Adipose tissue (tissue), 3 donors: ENCODE results near the gene IFNA13. TPM values are rescaled to one million over a fixed set of nuclear protein-coding genes. Genes with fewer than 3 reads are reported as not detected.

Experiments
- H3K27ac ChIP-seq: one replicate; pipeline ENCODE4 v1.5.1; 2013; ENCODE audit warnings: low read depth, low read length
- WGBS, 3 donors: extraction: QIAGEN DNeasy Blood & Tissue Kit; methylation state at CpG; one replicate each; pipeline ENCODE4 v1.1.7; 2013; 5-methylcytosine and 5-hydroxymethylcytosine counted together
- polyA plus RNA-seq, 3 donors: library from polyadenylated mRNA; stranded (reverse); fragments of 200-250 nt; gene quantifications; one replicate each; pipeline ENCODE4 v1.2.3, GENCODE V29; 2013
- donor health status: healthy with polysubstance abuse.
- donor health status: Bipolar disorder and iron deficiency.
- donor health status: healthy.

IFNA13 gene
- not detected for polyA plus RNA-seq

DNA sequence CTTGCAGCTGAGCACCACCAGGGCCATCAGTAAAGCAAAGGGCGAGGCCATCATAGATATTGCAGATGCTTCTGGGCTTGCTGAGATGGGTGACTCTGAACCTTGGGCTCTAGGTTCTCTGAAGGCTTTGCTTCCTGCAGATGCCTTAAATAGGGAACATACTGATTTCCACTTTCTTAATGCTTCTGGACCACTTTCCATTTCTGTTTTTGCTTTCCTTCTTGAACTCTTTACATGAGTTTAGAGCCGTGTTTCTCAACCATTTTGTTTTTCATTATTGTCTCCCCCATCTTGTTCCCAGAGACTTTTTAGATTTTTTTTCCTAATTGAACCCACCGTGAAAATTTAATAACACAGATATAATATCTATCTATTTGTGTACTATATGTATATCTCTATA is at the start of gene IFNA13:
Gene IFNA13, minus strand, starts transcription at position 101 of the 400 bp plus-strand sequence. Its CDS starts 47 bp downstream, at position 54.
- WGBS, 3 donors, result 92 to 96% (median 95%) methylated on average over 3 of the region's 3 CpGs
- no peak within 1 kb of the TSS for H3K27ac ChIP-seq

DNA sequence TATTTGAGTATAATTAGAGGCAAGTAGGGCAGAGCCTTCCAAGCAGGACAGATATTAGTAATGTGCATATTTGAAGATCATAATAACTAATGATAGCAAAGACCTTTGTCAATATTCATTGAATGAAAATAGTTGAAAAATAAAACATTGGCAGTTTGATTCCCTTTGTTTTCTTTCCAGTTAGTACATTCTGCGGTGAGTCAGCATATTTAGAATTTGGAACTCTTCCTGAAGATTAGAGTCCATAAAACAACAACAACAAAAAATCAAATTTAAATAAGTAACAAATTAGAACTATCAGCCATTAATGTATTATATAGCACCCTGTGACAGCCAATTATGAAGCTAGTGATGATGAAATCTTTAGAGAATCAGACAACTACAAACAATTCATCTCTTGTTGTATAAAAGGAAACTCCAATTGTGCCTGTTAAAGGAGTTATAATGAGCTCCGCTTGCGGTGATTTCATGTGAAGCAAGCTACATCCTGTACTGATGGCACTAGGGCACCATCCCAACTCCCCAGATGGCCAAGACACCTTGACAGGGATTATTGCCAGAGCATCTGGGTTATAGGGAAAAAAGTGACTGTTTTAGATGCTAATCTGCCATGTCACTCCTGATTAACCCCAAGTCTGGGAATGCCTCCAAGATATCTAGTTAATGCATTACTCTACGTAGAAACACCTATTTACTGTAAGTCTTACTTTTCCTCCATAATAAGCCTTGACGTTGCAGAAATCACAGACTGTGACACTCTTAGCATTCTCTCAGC is 47.8 kb upstream of the IFNA13 start:
- WGBS, 3 donors, result 63 to 71% (median 66%) methylated on average over 5 of the region's 5 CpGs
- H3K27ac ChIP-seq, result no peak overlapping the region

DNA sequence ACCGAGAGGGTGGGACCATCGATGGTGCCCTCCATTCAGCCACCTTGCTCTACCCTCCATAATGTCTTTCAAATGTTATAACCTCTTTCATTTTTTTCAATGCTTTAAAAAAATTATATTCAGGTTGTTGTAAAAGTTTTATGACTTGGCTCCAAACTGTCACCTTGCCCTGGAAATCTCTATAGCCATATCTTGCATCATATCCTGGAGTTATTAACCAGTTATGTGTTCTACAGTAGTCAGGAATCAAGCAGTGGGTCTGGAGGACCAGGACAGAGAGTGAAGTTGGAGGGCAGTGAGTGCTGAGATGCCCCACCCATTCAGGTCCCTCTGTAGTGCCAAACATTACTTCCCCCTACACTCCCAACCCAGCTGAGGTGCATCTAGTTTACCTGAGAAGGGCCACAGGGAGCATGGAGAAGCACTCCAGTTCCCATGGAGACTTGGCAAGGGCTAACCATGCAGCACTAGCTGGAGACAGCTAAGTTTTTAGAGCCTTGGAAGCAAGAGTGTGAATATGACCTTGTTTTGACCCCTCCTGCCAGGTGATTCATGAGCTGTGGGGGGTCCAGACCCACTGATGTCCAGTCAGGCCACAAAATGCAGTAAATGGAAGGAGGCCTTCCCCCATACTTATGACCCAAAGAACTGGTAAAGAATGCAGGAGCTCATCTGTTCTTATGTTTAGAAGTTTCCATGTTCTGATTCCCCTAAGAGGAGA is 46.5 kb upstream of the IFNA13 start:
- H3K27ac ChIP-seq, result no peak overlapping the region
- 91 to 94% (median 91%) methylated on average over 2 of the region's 2 CpGs for WGBS, 3 donors

DNA sequence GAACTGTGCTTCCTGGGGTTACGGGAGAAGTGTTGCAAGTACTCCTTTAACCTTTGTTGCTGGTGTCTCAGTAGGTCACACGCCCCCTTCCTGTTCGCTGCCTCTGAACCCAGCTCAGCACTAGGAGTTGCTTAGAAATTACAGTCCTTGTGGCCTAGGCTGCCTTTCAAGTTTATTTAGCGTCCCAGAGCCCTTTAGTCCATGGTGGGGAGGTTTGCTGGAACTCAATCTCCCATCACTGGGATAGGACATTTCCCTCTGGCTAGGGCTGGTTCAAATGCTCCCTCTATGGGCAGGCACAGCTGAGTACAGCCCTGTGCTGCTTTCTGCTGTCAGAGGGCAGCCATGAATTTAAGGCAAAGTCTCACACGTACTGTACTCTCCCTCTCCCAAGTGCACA is 45.8 kb upstream of the IFNA13 start:
- no peak overlapping the region for H3K27ac ChIP-seq
- whole genome bisulfite sequencing, 3 donors, result 49 to 75% (median 61%) methylated on average over 5 of the region's 5 CpGs

DNA sequence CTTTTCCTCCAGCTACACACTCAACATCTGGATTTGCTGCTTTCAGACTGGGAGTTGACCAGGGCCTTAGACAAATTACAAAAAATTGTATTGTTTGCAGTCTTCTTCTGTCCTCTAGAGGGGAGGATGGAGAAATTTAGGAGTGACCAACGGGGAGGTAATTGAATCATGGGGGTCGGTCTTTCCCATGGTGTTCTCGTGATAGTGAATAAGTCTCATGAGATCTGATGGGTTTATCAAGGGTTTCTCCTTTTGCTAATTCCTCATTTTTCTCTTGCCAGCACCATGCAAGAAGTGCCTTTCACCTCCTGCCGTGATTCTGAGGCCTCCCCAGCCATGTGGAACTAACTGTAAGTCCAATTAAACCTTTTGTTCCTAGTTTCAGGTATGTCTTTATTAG is 45.3 kb upstream of the IFNA13 start:
- WGBS, 3 donors, result 72 to 82% (median 82%) methylated on average over 4 of the region's 4 CpGs
- no peak overlapping the region for H3K27ac ChIP-seq

DNA sequence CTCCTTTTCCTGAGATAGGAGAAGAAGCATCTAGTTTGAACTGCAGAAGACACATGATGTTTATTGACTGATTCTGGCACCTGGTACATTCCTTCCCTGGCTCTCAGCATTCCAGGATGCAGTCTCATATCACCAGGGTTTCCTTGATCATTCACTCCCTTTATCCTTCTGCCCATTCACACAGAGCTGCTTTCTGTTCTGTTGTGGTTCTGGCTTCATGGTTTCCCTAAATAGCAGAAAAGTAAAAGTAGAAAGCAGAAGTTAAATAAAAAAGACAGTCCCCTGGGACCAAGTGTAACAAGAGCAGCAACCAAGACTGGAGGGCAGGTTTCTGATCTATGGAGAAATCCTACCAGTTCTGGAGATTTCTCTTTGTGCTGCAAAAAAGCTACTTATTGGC is 44.2 kb upstream of the IFNA13 start:
- no peak overlapping the region for H3K27ac ChIP-seq

DNA sequence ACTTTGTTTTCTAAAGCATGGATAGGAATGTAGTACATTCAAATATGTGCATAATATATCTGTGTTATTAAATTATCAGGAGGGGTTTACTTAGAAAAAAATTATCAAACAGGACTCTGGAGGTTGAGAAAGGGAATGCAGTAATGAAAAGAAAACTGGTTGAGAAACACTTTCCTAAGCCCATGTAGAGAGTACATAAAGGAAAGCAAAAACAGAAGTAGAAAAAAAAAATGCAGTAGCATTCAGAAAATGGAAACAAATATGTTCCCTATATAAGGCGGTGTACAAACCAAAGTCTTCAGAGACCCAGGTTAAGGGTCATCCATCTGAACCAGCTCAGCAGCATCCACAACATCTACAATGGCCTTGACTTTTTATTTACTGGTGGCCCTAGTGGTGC is 41.0 kb upstream of the IFNA13 start, which contains the start of gene IFNA8:
Gene IFNA8, plus strand, starts transcription at position 301 of the 400 bp plus-strand sequence. Its CDS starts 60 bp downstream, at position 361.
- 69 to 86% (median 82%) methylated on average over 1 of the region's 1 CpG for WGBS, 3 donors
- H3K27ac ChIP-seq, result no peak within 1 kb of the TSS

DNA sequence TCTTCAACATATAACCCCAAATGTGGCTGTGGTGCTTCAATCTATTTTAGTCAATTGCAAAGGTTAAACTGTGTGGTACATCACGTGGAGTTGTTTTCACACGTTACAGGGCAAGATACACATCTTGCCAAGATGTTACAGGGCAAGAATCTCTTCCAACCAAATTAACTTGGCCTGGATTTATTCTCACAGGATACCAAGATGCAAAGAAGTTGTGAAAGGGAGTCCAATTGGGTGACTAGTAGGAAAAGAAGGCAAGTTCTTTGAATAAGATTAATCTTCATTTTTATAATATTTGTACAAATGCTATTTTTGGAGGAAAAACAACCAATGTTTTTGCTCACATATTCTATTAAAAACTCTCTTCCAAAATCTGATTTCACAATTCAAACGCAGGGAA is 36.3 kb upstream of the IFNA13 start:
- no peak overlapping the region for H3K27ac ChIP-seq
- 58 to 60% (median 59%) methylated on average over 3 of the region's 3 CpGs for WGBS, 3 donors

DNA sequence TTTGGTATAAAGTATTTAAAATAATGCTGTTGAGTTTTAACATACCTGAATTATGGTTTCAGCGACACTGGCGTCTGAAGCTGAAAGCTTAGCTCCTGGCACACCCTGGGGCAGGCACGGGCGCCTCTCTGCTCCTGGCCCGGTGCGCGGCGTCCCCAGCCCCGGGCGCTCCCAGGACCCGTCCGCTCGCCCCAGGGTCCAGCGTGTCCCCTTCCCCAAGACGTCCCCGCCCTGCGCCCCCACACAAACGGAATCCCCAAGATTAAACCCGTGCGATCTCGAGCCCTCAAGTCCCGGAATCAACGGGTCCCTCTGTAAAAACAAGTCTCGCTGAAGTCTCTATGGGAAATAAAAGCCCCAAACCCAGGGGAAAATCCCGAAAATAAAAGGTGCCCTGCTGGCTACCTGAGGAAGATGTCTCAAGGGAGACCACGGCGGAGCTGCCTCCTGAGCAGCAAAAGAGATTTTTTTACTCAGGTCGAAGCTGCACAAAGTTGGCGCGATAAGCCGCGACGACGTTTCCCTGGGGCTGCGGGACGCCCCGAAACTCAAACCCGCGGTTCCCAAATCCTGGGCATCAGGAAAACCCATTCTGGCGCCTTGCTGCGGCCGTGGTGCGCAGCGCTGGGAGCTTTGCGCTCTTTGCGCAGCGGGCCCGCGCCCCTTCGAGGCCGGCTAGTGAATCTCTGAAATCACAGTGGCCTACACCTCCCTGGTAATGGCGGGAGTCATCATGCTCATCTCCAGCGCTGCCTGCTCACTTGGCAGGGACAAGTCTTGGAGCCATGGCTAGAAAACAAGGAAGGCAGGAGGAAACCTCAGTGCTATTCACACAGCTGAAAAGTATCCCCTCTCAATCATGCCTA is 34.8 kb upstream of the IFNA13 start:
- 2 to 3% (median 2%) methylated on average over 53 of the region's 53 CpGs for WGBS, 3 donors
- H3K27ac ChIP-seq, result no peak overlapping the region

DNA sequence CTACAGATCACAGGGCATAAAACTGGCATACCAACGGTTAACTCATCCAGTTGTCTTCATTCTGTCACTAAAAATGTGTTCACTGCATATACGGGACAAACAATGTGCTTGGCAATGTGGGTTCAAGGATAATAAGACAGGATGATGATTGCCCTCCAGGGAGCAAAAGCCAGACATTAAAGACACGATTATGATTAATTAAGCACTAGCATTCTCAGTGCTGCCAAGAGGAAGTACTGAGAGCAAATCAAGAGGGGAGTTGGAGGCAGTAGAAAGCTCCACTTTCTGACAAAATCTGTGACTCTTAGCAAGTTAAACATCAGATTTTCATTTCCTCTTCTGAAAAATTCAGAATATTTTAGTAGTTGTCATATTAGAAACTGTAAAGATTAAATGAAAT is 32.1 kb upstream of the IFNA13 start:
- no peak overlapping the region for H3K27ac ChIP-seq
- WGBS, 3 donors, result 25 to 27% (median 26%) methylated on average over 3 of the region's 3 CpGs

DNA sequence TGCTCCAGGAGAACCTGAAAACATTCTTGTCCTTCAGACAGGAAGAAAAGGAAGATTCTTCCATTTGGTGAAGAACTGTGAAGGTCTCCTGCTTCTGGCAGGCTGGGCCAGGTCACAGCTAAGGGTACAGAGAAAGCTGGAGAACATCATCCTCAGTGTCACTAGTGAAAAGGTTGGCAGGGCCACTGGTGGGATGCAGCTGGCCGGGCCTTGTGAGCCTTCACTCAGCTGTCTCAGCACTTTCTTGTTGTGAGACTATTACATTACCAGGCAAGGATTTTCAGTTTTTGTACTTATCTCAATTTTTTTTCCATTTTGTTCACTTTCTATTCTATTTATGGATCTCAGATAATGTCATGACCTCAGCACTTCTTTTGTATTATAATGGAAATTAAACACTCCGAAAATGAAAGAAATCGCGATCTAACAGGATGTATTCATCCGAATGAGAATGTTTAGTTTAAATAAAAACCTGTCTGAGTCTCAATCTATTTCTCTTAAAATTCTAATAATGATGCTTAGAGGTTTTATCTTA is 31.2 kb upstream of the IFNA13 start:
- WGBS, 3 donors, result 74 to 84% (median 78%) methylated on average over 5 of the region's 5 CpGs
- H3K27ac ChIP-seq, result no peak overlapping the region

DNA sequence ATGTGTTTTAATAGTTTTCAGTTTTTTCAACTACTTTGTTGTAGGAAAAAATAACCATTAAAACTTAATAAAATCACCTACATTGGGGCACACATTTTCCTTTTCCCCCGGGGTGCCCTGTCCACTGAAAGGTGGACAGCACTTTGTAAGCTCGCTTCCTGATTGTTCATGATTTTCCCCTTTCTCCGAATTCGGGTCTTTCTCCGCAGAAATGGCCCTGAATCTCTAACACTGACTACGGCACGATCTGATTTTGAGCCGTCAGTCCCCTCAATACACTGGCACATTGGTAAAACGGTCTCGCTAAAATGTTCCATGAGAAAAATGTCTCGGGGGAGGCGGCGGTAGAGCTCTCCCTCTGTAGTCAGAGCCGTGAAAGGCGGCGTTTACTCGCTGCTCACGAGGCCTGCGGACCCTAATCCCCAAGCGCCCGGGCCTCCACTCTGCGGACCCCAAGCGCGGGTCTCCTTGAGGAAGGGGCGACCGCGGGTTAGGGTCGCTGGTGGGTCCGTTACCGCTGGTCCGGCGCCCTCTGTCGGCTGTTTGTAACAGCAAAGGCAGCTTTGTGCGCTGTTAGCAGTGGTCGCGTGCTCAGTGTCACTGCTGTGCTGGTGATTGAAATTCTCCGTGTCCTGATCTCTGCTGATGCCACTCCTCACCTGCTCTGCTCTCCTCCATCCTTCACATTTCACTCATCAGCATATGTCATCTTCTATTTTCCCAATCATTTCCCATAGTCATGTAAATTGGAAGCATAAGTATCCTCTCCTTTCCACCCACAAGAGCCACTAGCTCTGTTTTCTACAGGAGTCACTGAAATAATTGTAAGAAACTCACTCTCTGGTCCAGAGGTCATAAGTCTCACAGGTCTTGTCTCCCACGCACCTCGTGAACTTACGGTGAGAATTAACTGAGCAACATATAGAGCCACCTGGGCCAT is 28.2 kb upstream of the IFNA13 start:
- no peak overlapping the region for H3K27ac ChIP-seq
- WGBS, 3 donors, result 6 to 8% (median 7%) methylated on average over 40 of the region's 40 CpGs

DNA sequence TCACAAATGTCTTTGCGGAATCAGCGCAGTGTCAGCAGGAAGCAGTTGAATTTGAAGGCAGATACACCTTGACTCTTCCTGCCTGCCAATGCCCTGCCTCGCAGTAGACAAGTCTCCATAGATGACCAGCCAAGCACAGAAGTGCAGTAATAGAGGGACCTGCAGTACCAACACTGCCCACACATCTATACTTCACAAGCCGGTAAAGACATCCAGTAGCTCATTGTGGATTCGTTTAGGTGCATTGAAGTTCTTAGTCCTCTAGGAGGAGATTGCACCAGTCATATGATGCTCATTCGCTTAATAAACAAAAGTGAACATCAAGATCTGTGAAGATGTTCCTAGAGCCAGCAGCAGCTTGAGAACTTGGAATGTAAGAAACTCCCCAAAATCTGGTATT is 24.4 kb upstream of the IFNA13 start:
- WGBS, 3 donors, result 75 to 83% (median 76%) methylated on average over 6 of the region's 6 CpGs
- H3K27ac ChIP-seq, result no peak overlapping the region

DNA sequence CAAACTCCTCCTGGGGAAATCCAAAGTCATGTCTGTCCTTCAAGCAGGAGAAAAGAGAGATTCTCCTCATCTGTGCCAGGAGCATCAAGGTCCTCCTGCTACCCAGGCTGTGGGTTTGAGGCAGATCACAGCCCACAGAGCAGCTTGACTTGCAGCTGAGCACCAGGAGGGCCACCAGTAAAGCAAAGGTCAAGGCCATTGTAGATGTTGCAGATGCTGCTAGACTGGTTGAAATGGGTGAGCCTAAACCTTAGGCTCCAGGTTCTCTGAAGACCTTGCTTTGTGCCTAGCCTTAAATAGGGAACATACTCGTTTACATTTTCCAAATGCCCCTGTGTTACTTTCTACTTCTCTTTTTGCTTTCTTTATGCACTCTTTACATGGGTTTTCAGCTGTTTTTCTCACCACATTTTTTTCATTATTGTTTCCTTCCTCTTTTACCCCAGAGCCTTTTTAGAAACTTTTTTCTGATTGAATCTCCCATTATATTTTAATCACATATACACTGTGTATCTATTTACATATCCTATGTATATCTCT is 17.3 kb upstream of the IFNA13 start, which contains the start of gene IFNA2:
Gene IFNA2, minus strand, starts transcription at position 268 of the 540 bp plus-strand sequence. Its CDS starts 69 bp downstream, at position 199.
- WGBS, 3 donors, result 30 to 57% (median 54%) methylated on average over 1 of the region's 1 CpG
- no peak within 1 kb of the TSS for H3K27ac ChIP-seq

DNA sequence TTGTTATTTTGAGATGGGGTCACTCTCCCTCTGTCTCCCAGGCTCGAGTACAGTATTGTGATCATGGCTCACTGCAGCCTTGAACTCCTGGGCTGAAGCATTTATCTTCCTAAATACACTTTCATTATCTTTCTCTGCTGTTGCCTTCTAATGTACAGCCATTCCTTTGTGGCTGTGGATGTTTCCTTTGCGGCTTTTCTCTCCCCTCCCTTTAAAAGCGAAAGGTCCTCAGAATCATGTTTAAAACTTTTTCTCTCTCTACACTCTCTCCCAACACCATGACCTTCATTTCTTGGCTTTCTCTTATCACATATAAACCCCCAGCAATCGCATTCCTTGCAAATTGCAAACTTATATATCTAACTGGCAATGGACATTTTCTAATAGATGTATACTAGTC is 15.8 kb upstream of the IFNA13 start:
- WGBS, 3 donors, result 35 to 61% (median 59%) methylated on average over 4 of the region's 4 CpGs
- no peak overlapping the region for H3K27ac ChIP-seq

DNA sequence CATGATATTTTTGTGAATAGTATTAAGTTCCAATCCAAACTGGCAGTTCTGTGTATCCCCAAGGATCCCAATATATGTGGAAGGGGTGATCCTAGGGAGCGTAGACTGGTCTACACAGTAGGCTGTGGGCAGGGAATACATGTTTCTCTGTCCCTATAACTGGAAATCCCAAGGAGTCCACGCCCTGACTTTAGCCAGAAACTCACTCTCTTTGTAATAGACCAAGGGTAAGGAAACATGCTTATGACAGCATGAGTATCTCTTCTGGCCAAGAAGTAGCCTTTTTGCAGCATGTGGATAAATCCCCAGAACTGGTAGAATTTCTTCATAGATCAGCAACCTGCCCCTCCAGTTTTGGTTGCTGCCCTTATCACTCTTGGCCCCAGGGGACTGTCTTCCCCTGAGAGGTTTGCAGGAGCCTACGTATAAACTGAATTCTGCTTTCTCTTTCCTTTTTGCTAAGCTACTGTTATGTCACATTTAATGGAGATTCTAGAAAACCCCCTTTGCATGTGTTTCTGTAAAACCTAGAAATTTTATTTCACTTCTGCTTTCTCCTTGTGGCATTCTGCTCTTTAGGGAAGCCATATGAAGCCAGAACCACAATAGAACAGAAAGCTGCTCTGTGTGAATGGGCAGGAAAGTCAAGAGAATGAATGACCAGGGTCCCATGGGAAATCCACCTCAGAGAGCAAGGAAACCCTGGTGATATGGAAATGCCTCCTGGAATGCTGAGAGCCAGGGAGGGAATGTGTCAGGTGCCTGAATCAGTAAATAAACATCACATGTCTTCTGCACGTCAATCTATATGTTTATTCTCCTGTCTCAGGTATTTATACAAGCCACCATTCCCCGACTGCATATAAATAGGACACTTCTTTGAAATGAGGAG is 13.8 kb upstream of the IFNA13 start:
- WGBS, 3 donors, result 43 to 54% (median 48%) methylated on average over 5 of the region's 5 CpGs
- no peak overlapping the region for H3K27ac ChIP-seq
